Sigmoid colon (tissue), 4 donors: ENCODE data around the gene CLSTN2.

Experiments used
- CTCF ChIP-seq, 4 experiments: fragments of 450-650 bp in 3 of 4; fragments of 200-600 bp in 1 of 4; IDR thresholded peaks; one replicate each; pipeline ENCODE4 v1.5.1; 2016 to 2019; ENCODE audit warnings: antibody characterized with exemption in 4 of 4, mild to moderate bottlenecking in 3 of 4, moderate library complexity in 2 of 4
- POLR2A ChIP-seq, 2 donors: fragments of 450-650 bp; IDR thresholded peaks; one replicate each; pipeline ENCODE4 v1.6.1; 2016; ENCODE audit warnings: antibody characterized with exemption in 2 of 2, mild to moderate bottlenecking in 2 of 2, moderate library complexity in 2 of 2
- POLR2AphosphoS5 ChIP-seq, 4 donors: sonication (generic); formaldehyde crosslinking; IDR thresholded peaks; one replicate each; pipeline ENCODE4 v1.6.1; 2017; ENCODE audit warnings: antibody characterized with exemption in 4 of 4

GRCh38 chr3:140164922-140165590 lies 230.1 kb downstream of the CLSTN2 start:
- TF ChIP-seq CTCF (IDR thresholded peaks at IDR 0.05) (no peak), POLR2A (IDR thresholded peaks at IDR 0.05) (no peak), POLR2AphosphoS5 (IDR thresholded peaks at IDR 0.05) (no peak)
